GM23248 (cell line): ENCODE data around the gene NEUROD1.

Experiments used
- EZH2 ChIP-seq: fragments of 200-600 bp; sonication (generic); IDR thresholded peaks from 2 replicates; pipeline ENCODE4 v1.6.1; 2018; ENCODE audit warnings: antibody characterized with exemption, mild to moderate bottlenecking; ENCODE audit not compliant: insufficient read depth, poor library complexity, severe bottlenecking
- EZH2phosphoT487 ChIP-seq: fragments of 200-600 bp; sonication (generic); IDR thresholded peaks from 2 replicates; pipeline ENCODE4 v1.6.1; 2018; ENCODE audit warnings: antibody characterized with exemption, moderate library complexity, mild to moderate bottlenecking, low read depth; ENCODE audit not compliant: insufficient read depth

DNA sequence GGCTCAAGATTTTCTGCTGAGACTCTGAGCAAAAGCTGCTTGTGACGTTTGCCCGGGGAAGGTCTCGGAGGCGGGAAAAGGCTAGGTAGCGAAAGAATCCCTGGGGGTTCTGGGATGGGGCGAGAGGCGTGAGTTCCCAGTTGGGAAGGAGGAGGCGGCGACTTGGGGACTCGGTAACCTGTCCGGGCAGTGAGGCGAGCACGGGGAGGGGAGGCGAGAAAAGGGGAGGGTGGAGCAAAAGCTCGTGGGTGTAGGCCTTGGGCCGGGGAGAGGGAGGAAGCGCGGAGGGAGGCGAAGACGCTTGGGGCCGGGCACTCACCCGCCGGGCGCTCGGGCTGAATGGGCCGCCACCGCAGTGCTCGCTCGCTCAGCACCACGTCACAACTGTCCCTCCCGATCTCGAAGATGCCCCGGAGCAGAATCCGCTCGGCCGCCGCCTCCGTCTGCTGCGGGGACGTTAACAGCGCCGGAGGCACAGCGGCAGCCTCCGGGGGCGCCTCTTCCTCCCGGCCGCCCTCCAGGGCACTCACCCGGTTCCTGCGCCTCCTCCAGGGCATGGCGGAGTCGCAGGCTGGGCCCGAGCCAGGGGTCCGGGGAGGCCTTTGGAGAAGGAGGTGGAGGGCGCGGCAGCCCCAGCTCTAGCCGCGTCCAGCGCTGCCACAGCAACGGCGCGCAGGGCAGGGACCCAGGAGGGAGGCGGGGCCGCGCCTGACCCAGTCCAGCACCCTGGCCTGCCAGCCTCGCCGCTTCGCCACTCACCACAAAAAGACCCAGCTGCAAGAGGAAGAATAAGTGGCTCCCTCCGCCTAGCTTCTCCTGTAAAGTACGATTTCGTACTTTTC is 23.6 kb downstream of the NEUROD1 start, which contains the start of gene CERKL:
- TF ChIP-seq EZH2 (no peak), EZH2phosphoT487 (no peak)
